ENCODE measurements around the gene MGP.

The MGP gene

DNA sequence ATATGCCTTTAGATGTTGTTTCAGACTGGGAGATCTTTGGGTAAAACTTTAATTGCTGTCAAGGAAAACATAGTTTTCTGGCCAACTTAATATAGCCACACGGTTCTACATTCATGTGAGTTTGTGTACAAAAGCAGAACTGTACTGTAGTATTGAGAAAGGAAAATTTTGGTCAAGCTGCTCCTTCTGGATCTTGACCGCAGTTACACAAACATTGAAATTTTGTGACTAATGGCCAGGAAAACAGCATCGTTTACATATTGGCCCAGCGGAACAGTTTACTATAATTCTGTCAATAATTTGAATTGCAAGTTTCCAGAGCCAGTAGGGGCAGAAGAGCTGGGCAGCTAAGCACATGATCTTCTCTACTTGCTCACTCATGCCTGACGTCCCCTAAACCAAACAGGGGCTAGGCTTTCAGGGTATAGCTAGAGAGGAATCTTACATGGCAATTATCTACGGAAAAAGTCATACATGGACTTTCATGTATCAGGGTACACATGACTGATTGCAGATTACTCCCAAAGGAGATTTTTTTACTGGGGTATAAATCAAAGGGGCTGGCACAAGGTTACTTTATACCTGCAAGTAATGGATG, 31.0 kb downstream of the MGP start:
- TF ChIP-seq, protein P1, sequence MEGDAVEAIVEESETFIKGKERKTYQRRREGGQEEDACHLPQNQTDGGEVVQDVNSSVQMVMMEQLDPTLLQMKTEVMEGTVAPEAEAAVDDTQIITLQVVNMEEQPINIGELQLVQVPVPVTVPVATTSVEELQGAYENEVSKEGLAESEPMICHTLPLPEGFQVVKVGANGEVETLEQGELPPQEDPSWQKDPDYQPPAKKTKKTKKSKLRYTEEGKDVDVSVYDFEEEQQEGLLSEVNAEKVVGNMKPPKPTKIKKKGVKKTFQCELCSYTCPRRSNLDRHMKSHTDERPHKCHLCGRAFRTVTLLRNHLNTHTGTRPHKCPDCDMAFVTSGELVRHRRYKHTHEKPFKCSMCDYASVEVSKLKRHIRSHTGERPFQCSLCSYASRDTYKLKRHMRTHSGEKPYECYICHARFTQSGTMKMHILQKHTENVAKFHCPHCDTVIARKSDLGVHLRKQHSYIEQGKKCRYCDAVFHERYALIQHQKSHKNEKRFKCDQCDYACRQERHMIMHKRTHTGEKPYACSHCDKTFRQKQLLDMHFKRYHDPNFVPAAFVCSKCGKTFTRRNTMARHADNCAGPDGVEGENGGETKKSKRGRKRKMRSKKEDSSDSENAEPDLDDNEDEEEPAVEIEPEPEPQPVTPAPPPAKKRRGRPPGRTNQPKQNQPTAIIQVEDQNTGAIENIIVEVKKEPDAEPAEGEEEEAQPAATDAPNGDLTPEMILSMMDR (IDR thresholded peaks at IDR 0.05; ENCODE audit: control insufficient read depth, insufficient read depth, low read depth, low read length, missing control alignments): no peak
- H3K4me3 ChIP-seq (ENCODE audit: control insufficient read depth, low read depth, low read length): no peak overlapping the region
- DNase-seq (ENCODE audit: low read depth): no peak

DNA sequence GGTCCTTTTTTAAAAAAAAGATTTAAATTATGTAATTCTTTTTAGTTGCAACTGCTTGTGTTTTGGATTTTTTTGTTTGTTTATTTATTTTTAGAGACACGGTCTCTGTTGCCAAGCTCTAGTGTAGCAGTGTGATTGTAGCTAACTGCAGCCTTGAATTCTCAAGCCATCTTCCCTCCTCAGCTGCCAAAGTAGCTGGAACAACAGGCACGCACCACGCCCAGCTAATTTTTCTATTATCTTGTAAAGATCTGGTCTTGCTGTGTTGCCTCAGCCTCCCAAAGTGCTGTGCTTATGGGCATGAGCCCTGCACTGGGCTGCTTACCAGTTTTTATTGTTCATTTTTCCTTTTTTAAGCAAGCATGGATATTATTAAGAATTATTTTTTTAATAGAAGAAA, 31.7 kb downstream of the MGP start:
- no peak for DNase-seq (ENCODE audit: low read depth)
- TF ChIP-seq, protein P1 (IDR thresholded peaks at IDR 0.05; ENCODE audit: control insufficient read depth, insufficient read depth, low read depth, low read length, missing control alignments): no peak
- no peak overlapping the region for H3K4me3 ChIP-seq (ENCODE audit: control insufficient read depth, low read depth, low read length)

DNA sequence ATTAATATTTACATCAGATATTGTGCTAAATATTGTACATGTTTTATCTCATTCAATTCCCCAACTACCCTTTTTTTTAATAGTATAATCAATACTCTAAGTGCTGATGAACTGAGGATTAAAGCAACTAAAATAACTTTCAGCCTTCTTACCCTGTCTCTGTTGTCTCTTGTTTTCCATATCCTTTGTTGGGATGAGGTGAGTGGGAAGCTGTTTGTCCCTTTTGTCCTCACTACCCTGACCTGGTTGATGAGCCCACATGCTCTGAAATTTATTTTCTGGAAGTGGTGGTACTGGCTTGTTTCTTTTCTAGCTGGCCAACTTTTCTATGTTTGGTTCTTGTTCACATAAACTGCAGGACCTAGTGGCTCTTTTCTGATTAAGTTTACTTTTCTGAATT, 32.8 kb downstream of the MGP start:
- no peak for DNase-seq (ENCODE audit: low read depth)
- TF ChIP-seq, protein P1 (IDR thresholded peaks at IDR 0.05; ENCODE audit: control insufficient read depth, insufficient read depth, low read depth, low read length, missing control alignments): no peak
- no peak overlapping the region for H3K4me3 ChIP-seq (ENCODE audit: control insufficient read depth, low read depth, low read length)

DNA sequence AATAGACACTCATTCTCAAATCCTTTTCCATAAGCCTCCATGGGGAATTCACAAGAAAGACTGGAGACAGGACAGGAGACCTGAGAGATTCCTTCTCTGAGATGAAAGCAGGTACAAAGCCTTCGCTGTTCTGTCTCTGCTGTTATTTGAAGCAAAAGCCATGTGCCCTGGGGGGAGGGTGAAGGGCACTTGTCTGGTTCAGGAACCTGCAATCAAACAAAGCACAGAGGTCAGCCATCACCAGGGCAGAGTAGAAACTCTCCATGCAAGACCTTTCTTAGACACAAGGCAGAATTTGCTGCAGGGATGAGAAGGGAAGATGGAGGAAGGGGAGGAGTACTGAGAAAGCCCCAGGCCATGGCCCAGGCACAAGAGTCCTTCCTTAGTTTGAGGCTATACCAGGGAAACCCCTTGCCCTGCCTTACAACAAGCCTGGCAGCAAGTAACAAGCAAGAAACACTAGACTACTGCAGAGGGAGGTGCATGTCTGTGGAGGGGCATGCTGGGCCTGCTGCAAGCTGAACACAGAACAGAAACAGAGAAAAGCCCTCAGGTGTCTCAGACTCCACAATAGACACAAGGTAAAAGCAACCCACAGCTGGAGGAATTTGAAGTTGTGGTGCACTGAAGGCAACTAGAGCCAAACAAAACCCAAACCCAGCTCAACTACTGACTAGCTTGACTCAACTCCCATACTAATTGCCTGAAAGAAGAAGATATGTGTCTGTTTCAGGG, 34.6 kb downstream of the MGP start:
- DNase-seq (ENCODE audit: low read depth): no peak
- H3K4me3 ChIP-seq (ENCODE audit: control insufficient read depth, low read depth, low read length): no peak overlapping the region
- TF ChIP-seq, protein P1 (IDR thresholded peaks at IDR 0.05; ENCODE audit: control insufficient read depth, insufficient read depth, low read depth, low read length, missing control alignments): no peak

DNA sequence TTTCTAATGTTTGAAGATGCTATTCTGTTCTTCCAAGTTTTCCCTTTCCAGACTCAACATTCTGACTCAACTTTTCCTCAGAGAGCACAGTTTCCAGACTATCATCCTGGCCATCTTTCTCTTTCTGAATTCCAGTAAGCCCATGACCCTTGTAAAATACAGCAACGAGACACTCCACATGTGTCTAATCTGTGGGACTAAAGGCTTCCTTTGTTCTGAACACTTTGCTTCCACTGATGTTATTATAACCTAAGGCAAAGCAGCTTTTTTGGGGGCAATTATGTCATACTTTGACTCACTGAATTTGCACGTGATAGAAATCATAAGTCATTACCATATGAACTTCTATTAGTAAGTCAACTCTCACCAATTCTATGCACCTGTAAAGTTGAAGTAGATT, 36.0 kb downstream of the MGP start:
- no peak for DNase-seq (ENCODE audit: low read depth)
- no peak overlapping the region for H3K4me3 ChIP-seq (ENCODE audit: control insufficient read depth, low read depth, low read length)
- TF ChIP-seq, protein P1 (IDR thresholded peaks at IDR 0.05; ENCODE audit: control insufficient read depth, insufficient read depth, low read depth, low read length, missing control alignments): no peak

DNA sequence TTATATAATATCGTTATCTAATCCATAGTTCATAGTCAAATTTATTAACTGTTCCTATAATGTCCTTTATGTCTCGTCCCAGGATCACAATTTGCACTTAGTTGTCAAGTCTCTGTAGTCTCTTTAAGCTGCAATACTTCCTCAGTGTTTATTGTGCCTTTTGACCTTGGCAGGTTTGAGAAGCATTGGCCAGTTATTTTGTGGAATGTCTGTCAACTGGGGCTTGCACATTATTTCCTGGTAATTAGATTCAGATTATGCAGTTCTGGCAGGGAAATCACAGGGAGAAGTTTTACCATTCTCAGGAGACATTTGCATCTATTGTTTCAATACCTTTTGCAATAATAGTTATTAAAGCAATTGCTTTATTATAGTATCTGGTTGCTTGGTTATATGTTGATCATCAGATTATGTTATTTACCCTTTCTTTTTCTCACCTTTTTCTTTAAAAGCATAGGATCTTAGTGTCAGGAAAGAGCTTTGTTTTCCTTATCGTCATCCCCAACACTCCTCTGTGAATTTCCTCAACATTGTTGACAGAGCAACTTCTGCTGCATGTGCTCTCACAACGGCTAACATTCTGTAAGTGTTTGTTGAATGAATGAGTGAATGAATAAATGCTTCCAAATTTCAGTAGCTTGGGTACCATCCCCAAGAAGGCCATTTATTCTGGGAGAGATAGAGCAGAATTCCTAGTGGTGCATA, 38.6 kb downstream of the MGP start:
- H3K4me3 ChIP-seq (ENCODE audit: control insufficient read depth, low read depth, low read length): no peak overlapping the region
- TF ChIP-seq, protein P1 (IDR thresholded peaks at IDR 0.05; ENCODE audit: control insufficient read depth, insufficient read depth, low read depth, low read length, missing control alignments): no peak
- DNase-seq (ENCODE audit: low read depth): no peak

Measured in AG09309 (cell line).